Neural cell (in vitro differentiated cells): Measurements from ENCODE around the gene DOCK8. TPM values are rescaled to one million over a fixed set of nuclear protein-coding genes. Genes with fewer than 3 reads are reported as not detected.

ENCODE experiments used
- H2AFZ ChIP-seq: fragments of 200-600, 300-800 bp; sonication (generic), shearing (Covaris generic); 2 replicates; pipeline ENCODE4 v1.6.0; 2014; ENCODE audit warnings: low read depth, mild to moderate bottlenecking, antibody characterized with exemption, low read length, moderate library complexity
- H3F3A ChIP-seq: fragments of 200-600 bp; shearing (Covaris generic); 2 replicates; pipeline ENCODE4 v1.6.1; 2016; ENCODE audit warnings: mild to moderate bottlenecking, moderate library complexity, mixed read lengths, antibody characterized with exemption, low read length; ENCODE audit not compliant: insufficient read depth, poor library complexity, severe bottlenecking
- H3K27ac ChIP-seq: fragments of 200-600, 300-800 bp; sonication (generic), shearing (Covaris generic); 2 replicates; pipeline ENCODE4 v1.5.1; 2014; ENCODE audit warnings: mild to moderate bottlenecking, low read length, moderate library complexity
- H3K27me3 ChIP-seq: fragments of 300-800, 200-600 bp; sonication (generic), shearing (Covaris generic); 2 replicates; pipeline ENCODE4 v1.6.0; 2014; ENCODE audit warnings: mild to moderate bottlenecking, low read depth, low read length, moderate library complexity; ENCODE audit not compliant: insufficient read depth
- H3K36me3 ChIP-seq: fragments of 300-800, 200-600 bp; sonication (generic), shearing (Covaris generic); 2 replicates; pipeline ENCODE4 v1.5.1; 2014; ENCODE audit warnings: mild to moderate bottlenecking, antibody characterized with exemption, low read length, moderate library complexity; ENCODE audit not compliant: insufficient read depth
- H3K4me2 ChIP-seq: fragments of 300-800, 200-600 bp; sonication (generic), shearing (Covaris generic); 2 replicates; pipeline ENCODE4 v1.6.0; 2014; ENCODE audit warnings: mild to moderate bottlenecking, low read length
- H3K4me3 ChIP-seq: fragments of 300-800, 200-600 bp; sonication (generic), shearing (Covaris generic); 2 replicates; pipeline ENCODE4 v1.5.1; 2014; ENCODE audit warnings: mild to moderate bottlenecking, low read length, moderate library complexity
- H3K79me2 ChIP-seq: fragments of 200-600 bp; shearing (Covaris generic); replicated peaks from 2 replicates; pipeline ENCODE4 v1.6.0; 2014; ENCODE audit warnings: mild to moderate bottlenecking, low read length, moderate library complexity; ENCODE audit not compliant: insufficient read depth
- H3K9ac ChIP-seq: fragments of 300-800, 200-600 bp; sonication (generic), shearing (Covaris generic); 2 replicates; pipeline ENCODE4 v1.6.1; 2016; ENCODE audit warnings: mild to moderate bottlenecking, low read length, mixed read lengths
- H3K9me2 ChIP-seq: fragments of 200-600 bp; shearing (Covaris generic); 2 replicates; pipeline ENCODE4 v1.6.1; 2016; ENCODE audit warnings: mild to moderate bottlenecking, low read length, mixed read lengths; ENCODE audit not compliant: insufficient read depth
- H3K9me3 ChIP-seq: fragments of 200-600, 300-800 bp; sonication (generic), shearing (Covaris generic); 2 replicates; pipeline ENCODE4 v1.6.1; 2016; ENCODE audit warnings: mild to moderate bottlenecking, mixed run types, low read length, moderate library complexity, mixed read lengths
- H4K20me1 ChIP-seq: fragments of 200-600 bp; shearing (Covaris generic); 2 replicates; pipeline ENCODE4 v1.6.1; 2016; ENCODE audit warnings: mild to moderate bottlenecking, mixed run types; ENCODE audit not compliant: insufficient read depth
- CTCF ChIP-seq: fragments of 450-650 bp; IDR thresholded peaks from 2 replicates; pipeline ENCODE4 v1.5.1; 2014; ENCODE audit warnings: antibody characterized with exemption, mild to moderate bottlenecking, moderate library complexity; ENCODE audit not compliant: poor library complexity, severe bottlenecking
- EP300 ChIP-seq: fragments of 450-650 bp; conservative IDR thresholded peaks from 2 replicates; pipeline ENCODE4 v1.6.1; 2014; ENCODE audit warnings: antibody characterized with exemption, mild to moderate bottlenecking, moderate library complexity; ENCODE audit not compliant: poor library complexity, severe bottlenecking
- EZH2 ChIP-seq: fragments of 200-600, 300-800 bp; shearing (Covaris generic), sonication (generic); IDR thresholded peaks from 2 replicates; pipeline ENCODE4 v1.6.1; 2014; ENCODE audit warnings: antibody characterized with exemption, low read length, borderline replicate concordance, mild to moderate bottlenecking; ENCODE audit not compliant: insufficient read depth, poor library complexity, severe bottlenecking
- MXI1 ChIP-seq: fragments of 450-650 bp; conservative IDR thresholded peaks from 2 replicates; pipeline ENCODE4 v1.6.1; 2014; ENCODE audit warnings: antibody characterized with exemption, mild to moderate bottlenecking; ENCODE audit not compliant: poor library complexity, severe bottlenecking
- POLR2AphosphoS5 ChIP-seq: IDR thresholded peaks from 2 replicates; pipeline ENCODE4 v1.6.1; 2012
- RAD21 ChIP-seq: fragments of 450-650 bp; conservative IDR thresholded peaks from 2 replicates; pipeline ENCODE4 v1.6.1; 2014; ENCODE audit warnings: antibody characterized with exemption, mild to moderate bottlenecking, moderate library complexity
- SMC3 ChIP-seq: fragments of 450-650 bp; conservative IDR thresholded peaks from 2 replicates; pipeline ENCODE4 v1.6.1; 2014; ENCODE audit warnings: antibody characterized with exemption, mild to moderate bottlenecking, moderate library complexity; ENCODE audit not compliant: poor library complexity
- TAF1 ChIP-seq: IDR thresholded peaks from 2 replicates; pipeline ENCODE4 v1.6.1; 2012; ENCODE audit warnings: low read depth
- polyA plus RNA-seq: library from polyadenylated mRNA; depleted of rRNA; stranded (reverse); fragments of >200 nt; gene quantifications from 2 replicates; pipeline ENCODE4 v1.2.3, GENCODE V29; 2014
- TF ChIP-seq, protein P1 (sequence below): IDR thresholded peaks from 2 replicates; pipeline ENCODE4 v1.6.1; 2012; ENCODE audit warnings: borderline replicate concordance

DOCK8 gene
- polyA plus RNA-seq, 1 donor from 2014 or later, result not detected

DNA sequence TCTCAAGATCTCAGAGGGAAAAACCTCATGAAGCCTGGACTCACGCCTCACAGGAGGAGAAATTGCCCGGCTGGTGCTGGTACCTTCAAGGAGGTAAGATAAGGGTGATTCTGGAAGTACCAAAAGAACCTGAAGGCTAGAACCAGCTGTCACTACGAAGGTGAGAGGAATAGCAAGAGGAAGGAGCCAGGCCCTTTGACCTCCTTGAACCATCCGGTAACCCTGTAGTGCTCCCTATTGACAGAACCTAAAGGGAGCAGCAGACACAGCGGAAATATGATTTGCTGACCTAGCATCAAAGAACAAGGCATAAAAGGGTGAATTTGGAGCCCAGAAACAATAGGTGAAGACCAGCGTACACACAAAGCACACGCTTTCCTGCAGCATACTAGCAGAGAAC, 92.2 kb downstream of the DOCK8 start:
- Histone ChIP-seq H4K20me1 (no peaks in the 10 kb centered on the region), H3K79me2 (no peaks in the 10 kb centered on the region), H3K9me2 (no peaks in the 10 kb centered on the region), H3K36me3 (no peaks in the 10 kb centered on the region), H3K27me3 (no peaks in the 10 kb centered on the region), H3K4me2 (no peak overlapping the region), H3K27ac (no peak overlapping the region), H2AFZ (no peak overlapping the region), H3F3A (no peaks in the 10 kb centered on the region), H3K9ac (no peak overlapping the region), H3K4me3 (no peak overlapping the region), H3K9me3 (no peaks in the 10 kb centered on the region)
- TF ChIP-seq EZH2 (no peak), CTCF (no peak), POLR2AphosphoS5 (no peak), RAD21 (no peak), SMC3 (no peak), EP300 (no peak), TAF1 (no peak), MXI1 (no peak)
- TF ChIP-seq, protein P1, sequence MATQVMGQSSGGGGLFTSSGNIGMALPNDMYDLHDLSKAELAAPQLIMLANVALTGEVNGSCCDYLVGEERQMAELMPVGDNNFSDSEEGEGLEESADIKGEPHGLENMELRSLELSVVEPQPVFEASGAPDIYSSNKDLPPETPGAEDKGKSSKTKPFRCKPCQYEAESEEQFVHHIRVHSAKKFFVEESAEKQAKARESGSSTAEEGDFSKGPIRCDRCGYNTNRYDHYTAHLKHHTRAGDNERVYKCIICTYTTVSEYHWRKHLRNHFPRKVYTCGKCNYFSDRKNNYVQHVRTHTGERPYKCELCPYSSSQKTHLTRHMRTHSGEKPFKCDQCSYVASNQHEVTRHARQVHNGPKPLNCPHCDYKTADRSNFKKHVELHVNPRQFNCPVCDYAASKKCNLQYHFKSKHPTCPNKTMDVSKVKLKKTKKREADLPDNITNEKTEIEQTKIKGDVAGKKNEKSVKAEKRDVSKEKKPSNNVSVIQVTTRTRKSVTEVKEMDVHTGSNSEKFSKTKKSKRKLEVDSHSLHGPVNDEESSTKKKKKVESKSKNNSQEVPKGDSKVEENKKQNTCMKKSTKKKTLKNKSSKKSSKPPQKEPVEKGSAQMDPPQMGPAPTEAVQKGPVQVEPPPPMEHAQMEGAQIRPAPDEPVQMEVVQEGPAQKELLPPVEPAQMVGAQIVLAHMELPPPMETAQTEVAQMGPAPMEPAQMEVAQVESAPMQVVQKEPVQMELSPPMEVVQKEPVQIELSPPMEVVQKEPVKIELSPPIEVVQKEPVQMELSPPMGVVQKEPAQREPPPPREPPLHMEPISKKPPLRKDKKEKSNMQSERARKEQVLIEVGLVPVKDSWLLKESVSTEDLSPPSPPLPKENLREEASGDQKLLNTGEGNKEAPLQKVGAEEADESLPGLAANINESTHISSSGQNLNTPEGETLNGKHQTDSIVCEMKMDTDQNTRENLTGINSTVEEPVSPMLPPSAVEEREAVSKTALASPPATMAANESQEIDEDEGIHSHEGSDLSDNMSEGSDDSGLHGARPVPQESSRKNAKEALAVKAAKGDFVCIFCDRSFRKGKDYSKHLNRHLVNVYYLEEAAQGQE, result no peak

GRCh38 chr9:311841-312240, 97.2 kb downstream of the DOCK8 start:
- H3K79me2 ChIP-seq, result no peaks in the 10 kb centered on the region
- H3K9me3 ChIP-seq, result no peaks in the 10 kb centered on the region
- H3F3A ChIP-seq, result no peaks in the 10 kb centered on the region
- H3K27ac ChIP-seq, result no peak overlapping the region
- no peaks in the 10 kb centered on the region for H3K27me3 ChIP-seq
- no peak overlapping the region for H3K4me2 ChIP-seq
- no peaks in the 10 kb centered on the region for H4K20me1 ChIP-seq
- H3K36me3 ChIP-seq, result no peaks in the 10 kb centered on the region
- no peak overlapping the region for H3K4me3 ChIP-seq
- H3K9ac ChIP-seq, result no peak overlapping the region
- no peak overlapping the region for H2AFZ ChIP-seq
- TF ChIP-seq MXI1 (no peak), RAD21 (no peak), EP300 (no peak), POLR2AphosphoS5 (no peak)
- TF ChIP-seq, protein P1, result no peak
- H3K9me2 ChIP-seq, result no peaks in the 10 kb centered on the region
